Epidermal melanocyte (primary cell): ENCODE measurements around the gene CBLB.

Source experiments
- DNase-seq: peaks from one replicate; pipeline ENCODE4 v3.0.0; 2011; ENCODE audit warnings: low spot score; ENCODE audit not compliant: insufficient read length

CBLB gene

DNA sequence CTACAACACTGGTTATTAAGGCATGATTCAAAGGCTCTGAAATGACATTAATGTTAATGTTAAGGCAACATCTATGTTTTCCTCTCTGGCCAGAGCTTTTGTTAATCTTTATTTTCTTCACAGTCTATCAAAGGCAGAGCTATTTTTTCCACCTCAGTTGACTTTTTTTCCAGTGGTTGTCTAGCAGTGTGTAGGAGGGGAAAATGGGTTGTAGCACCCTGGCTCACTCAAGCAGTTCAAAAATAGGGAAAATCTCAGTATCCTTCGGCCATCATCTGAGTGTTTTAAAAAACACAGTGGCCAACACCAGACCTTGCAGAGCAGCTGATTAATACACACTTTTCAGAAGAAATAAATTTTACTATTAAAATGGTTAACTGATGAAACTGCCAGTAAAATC is 21.4 kb downstream of the CBLB start:
- DNase-seq = no peak

DNA sequence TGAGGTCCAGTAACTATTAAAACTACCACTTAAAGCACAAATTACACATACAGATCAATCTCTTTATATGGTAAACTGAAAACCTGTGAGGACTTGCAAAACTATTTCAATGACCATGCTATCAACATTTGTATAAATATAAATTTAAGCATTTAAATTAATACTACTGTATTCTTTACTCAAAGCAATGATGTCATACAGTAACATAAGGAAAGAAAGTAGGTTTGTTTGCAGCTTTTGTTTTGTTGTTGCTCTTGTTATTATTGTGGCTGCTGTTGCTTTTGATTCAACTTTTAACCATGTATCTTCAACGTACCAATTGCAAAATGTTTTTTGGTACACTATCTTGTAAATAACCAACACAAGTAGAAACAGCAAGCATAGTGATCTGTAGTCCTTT is 22.0 kb downstream of the CBLB start:
- no peak for DNase-seq

GRCh38 chr3:105845488-105845887 is 23.3 kb downstream of the CBLB start:
- DNase-seq = no peak

- no peak for DNase-seq
Measured at GRCh38 chr3:105844704-105845103, 24.1 kb downstream of the CBLB start.

DNA sequence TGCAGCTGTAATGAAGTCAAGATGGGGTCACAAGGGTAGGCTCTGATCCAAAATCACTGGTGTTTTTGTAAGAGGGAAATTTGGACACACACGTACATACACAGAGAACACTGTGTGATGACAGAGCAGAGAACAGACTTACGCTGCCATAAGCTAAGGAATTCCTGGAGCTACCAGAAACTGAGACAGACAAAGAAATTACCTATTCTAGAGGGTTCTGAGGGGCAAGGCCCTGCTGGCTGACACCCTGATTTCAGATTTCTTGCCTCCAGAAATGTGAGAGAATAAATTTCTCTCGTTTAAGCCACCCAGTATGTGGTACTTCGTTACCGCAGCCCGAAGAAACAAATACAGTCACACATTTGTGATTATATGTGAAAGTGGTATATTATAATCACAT is 24.8 kb downstream of the CBLB start:
- DNase-seq = no peak

DNA sequence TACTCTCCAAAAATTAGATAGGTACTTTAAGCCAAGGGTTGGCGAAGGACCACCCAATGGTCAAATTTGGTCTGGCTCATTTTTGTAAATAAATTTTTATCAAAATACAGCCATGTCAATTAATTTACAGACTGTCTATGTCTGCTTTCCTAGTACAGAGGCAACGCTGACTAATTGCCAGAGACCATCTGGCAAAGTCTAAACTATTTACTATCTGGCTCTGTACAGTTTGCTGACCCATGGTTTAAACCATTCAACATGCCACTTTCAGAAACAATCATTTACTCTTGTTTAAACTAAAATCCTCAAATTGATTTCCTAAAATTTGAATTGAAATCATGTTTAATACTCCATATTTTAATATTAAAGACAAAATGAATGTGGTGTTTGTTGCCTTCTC is 25.9 kb downstream of the CBLB start:
- no peak for DNase-seq

DNA sequence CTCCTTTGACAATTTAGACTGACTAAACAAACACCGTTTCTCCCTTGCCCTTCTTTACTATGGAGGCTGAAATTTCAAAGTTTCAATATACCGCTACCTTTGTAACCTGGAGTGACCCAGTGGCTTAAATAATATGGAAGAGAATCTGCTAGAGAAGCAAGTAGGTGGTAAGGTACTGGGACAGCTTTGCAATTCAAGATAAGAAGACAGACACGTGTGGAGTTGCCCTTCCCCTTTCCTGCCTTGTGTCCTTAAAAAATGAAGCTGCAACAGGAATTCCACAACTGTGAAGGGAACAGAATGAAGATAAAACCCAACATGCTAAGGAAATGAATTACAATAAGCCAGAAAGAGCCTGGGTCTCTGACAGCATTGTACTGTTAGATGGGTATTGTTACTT is 26.4 kb downstream of the CBLB start:
- DNase-seq = no peak

GRCh38 chr3:105837947-105838346 is 30.9 kb downstream of the CBLB start:
- DNase-seq = no peak

- DNase-seq = no peak
Measured at GRCh38 chr3:105837143-105837740, 31.6 kb downstream of the CBLB start.

DNA sequence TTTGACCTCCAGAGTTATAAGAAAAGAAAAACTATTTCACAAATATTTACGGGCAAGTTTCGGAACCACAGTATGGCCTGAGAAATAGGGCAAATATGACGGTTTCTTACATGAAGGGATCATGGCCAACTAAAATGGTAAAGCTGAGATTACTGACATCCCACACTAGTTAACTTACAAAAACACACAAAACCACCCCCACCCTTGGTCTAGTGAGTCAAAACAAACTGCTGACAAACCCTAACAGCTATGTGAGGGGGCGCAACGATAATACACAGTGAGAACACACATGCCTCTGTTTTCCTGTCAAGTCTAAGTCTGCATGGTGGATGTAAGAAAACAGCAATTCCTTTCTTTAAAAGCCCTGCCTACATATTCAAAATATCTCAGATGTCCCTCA is 32.3 kb downstream of the CBLB start:
- no peak for DNase-seq

DNA sequence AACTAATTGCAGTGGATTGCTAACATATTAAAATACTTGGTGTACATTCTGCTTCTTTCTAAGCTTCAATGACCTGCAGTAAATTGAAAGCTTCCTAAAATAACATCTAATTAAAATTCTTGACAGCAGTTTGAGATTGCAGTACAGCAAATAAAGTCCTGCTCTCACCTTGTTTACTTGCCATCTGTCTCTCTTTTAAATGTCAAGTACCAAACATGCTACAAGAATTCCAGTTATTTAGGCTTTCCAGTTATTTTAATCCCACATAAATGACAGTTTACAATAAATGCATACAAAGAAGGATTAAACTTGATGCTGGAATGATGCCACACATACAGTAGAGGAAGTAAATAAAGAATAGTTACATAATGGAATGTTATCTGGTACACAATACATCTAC is 33.2 kb downstream of the CBLB start:
- no peak for DNase-seq

- no peak for DNase-seq
Measured at GRCh38 chr3:105834768-105835167, 34.0 kb downstream of the CBLB start.

DNA sequence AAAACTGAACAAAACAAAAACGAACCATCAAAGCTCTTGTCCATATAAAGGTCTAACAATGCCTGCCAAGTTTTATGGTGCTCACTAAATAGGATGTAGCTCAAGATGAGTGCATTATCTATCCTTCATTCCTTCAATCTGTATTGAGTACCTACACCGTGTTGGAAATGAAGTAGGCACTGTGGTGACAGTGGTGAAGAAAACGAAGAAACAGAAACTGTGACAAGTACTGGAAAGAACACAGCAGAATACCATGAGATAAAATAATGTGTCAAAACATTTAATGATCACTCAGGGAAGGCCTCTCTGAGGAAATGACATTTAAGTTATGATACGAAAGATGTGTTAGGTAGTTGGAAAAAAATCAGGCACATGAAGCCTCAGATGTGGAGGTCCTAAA is 36.2 kb downstream of the CBLB start:
- DNase-seq = no peak

DNA sequence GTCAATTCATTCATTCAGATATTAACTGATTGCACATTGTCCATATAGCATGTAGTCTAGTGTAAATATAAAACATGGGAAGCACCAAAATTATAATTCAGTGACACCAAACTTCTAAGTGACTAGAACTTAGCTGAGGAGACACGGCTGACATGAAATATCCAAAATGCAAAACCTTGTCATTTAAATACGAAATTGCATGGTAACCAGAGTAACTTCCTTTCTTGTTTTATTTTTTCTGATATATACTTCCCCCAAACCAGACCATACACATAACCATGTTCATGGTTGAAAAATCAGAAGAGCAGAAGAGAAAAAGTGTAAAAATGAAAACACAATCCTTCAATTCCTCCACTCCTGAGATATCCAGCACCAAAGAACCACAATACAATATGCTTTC is 38.0 kb downstream of the CBLB start:
- DNase-seq = no peak

DNA sequence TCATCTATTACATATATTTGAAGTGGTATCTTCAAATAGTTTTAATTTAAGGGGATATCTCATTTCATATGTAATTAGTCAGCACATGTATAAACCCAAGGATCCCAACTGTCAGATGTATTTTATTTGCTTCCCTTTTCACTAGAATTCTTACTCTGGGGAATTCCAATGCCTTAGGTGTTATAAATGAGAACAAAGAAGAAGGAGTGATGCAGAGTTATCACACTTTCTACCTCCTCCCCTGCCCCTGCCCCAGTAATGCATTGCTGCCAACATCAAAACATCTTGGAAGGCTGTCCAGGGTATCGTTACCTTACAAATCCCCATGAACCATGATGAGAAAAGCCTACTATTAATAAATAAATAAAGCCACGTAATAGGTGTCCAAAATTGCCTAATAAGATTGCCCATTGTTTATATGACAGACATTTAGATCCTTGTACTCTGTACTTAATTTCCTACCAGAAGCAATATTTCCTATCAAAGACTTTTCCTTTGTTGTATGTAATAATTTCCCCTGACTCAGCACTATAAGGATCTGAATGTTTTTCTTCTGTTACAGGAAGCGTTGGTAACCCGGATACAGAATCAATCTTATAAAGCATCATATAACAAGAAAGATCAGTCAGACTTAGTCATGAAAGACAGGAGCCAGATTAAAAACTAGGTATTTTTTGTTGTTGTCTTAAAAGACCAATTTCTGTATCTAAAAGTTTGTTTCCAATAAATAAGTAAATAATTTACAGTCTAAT is 38.8 kb downstream of the CBLB start:
- DNase-seq = no peak

DNA sequence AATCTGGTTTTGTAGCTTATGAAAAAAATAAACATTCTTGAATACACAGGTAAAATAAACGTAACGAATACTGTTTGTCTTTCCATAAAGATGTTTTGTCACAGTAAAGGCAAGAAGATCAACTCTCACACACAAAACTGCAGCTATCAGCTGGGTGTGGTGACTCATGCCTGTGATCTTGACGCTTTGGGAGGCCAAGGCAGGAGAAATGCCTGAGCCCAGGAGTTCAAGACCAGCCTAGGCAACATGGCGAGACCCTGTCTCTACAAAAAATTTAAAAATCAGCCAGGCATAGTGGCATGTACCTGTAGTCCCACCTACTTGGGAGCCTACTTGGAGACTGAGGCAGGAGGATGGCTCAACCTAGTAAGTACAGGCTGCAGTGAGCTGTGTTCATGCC is 39.6 kb downstream of the CBLB start:
- DNase-seq = no peak

DNA sequence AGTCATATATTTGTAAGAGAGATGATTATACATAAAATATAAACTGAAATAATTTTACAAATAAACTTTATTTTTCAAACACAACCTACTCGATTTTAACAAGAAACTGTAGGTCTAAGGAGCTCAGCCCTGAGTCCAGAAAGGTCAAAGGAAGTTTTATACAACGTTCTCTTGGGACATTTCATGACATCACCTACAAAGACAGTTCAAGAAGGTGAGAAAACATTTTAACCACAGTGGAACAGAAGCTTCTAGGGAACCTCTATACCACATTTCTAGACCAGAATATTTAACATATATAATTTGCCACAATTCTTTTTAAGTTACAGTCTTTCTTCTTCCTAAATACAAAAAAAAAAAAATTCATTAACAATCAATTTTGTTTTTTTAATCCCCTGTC is 40.1 kb downstream of the CBLB start:
- DNase-seq = no peak

DNA sequence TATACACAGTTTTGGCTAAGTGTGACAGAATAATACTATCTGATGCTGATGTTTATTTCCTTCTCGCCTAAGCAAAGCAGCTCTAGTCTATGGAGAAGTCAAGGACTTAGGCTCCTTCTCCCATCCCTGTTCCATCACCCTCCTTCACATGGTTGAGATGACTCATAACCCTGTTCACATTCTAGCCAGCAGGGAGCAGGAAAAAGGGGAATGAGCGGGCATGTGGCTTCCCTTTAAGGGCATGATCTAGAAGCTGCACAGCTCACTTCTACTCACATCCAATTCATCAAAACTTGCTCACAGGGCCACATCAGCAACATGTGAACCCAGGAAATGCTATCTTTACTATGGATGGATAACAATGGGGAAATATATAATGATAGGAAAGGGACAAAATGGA is 40.9 kb downstream of the CBLB start:
- DNase-seq = no peak

GRCh38 chr3:105826778-105827634 is 41.8 kb downstream of the CBLB start:
- no peak for DNase-seq

DNA sequence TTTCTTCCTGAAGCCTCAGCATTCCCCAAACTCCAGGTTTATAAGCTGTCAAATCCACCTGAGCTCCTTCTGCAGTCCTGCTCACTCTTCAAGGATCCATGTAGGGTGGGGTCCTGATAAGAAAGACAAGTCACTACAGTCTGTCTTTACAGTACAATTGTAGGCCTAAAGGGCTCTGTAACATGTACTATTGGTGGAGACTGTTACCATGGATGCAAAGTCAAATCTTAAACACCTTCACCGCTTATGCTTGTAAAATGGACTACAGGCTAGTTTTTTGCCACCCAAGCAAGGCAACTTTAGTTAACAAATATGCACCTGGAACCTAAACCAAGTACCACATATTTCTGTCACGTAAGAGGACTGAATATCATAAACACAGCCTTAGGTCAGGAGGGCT is 44.7 kb downstream of the CBLB start:
- no peak for DNase-seq

GRCh38 chr3:105823149-105823867 is 45.5 kb downstream of the CBLB start:
- DNase-seq = peak; percentile 21
